HG02642 (cell line): ENCODE results near the gene SPEF1.

ENCODE experiments used
- ATAC-seq: cut with Tn5 transposase; IDR thresholded peaks from one replicate; pipeline ENCODE4 v1.9.1; 2021; ENCODE audit warnings: mild to moderate bottlenecking; ENCODE audit not compliant: unreplicated experiment, poor library complexity

Gene SPEF1

DNA sequence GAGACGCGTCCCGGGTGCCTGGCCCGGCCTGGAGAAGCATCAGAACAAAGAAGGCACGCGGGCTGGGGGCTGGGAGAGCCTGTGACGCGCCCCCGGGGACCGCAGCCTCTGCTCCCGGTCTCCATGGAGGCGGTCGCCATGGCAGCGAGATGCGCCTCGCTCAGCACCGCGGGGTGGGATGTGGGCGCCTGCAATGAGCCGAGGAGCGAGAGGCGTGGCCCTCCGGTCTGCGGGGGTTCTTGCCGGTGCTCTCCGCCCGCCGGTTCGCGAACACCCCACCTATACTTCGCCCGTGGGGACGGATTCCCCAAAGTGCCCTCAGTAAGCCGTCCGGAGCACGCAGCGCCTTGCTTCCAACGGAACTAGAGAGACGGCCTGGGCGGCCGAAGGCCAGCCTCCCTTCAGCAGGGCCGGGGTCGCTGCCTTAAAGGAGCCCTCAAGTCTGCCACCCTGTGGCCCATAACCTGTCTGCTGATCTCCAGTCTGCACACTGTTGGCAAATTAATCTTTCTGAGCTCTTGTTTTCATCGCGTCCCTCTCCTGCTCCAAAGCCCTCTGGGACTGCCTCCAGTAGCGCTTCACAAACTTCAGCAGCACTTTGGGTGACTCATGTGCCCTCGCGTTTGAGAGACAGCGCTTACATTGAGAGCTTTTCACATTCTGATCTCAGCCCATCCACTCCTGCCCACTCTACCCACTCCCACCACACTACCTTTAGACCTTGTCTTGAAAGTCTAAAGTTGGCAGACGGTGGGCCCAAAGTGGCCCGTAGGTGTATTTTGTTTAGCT lies 12.7 kb downstream of the SPEF1 start:
- peak; percentile 35 for ATAC-seq

GRCh38 chr20:3767427-3768341 lies 13.6 kb downstream of the SPEF1 start, which contains the start of gene ADISSP:
Gene ADISSP (minus strand): TSS chr20:3767753. CDS start chr20:3760100, 7,653 bp downstream.
- peak; percentile 93 for ATAC-seq

GRCh38 chr20:3767110-3767426 lies 14.2 kb downstream of the SPEF1 start:
- ATAC-seq: no peak

- ATAC-seq: no peak
These were observed 14.7 kb downstream of the SPEF1 start for GRCh38 chr20:3766422-3767109.

GRCh38 chr20:3765171-3765882 lies 15.9 kb downstream of the SPEF1 start:
- no peak for ATAC-seq

GRCh38 chr20:3764659-3765058 lies 16.6 kb downstream of the SPEF1 start:
- ATAC-seq: no peak

- ATAC-seq: no peak
These were observed 17.3 kb downstream of the SPEF1 start for GRCh38 chr20:3763671-3764601.

GRCh38 chr20:3760655-3761348 lies 20.4 kb downstream of the SPEF1 start:
- no peak for ATAC-seq

DNA sequence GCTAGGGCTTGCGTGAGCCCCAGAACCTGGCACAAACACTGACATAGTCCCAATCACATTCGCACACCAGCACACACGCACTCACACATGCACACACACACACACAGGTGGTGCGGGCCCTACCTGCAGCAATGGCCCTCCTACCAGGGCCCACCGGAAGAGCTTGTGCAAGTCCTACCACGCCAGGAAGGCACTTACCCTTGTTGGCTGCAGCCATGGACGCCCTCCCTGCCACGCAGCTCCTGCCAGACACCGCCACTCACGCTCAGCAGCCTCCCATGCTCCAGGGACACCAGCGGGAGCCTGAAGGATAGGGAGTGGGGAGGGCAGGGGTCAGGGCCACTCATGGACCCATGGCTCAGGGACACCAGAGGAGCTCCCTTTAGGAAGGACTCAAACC lies 21.4 kb downstream of the SPEF1 start:
- ATAC-seq: no peak

GRCh38 chr20:3759316-3759823 lies 21.9 kb downstream of the SPEF1 start:
- ATAC-seq: no peak

DNA sequence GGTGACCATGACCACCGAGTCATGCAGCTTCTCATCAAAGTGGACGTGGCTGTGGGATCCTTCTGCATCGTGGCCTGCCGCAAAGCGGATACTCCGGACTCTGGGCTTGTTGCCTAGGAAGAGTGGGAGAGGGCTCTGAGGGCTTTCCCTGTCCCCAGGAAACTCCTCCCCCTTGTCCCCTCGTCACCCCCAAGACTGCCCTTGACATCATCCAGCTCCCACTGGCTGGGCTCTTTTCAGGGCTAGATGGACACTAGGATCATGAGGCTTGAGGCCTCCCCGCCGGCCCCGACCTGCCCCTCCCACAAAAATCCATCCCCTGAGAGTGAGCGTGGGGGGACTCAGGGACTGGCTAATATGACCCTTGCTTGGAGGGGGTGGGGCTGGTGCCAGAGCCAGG lies 22.7 kb downstream of the SPEF1 start:
- ATAC-seq: no peak

GRCh38 chr20:3757268-3757667 lies 24.0 kb downstream of the SPEF1 start:
- ATAC-seq: no peak

GRCh38 chr20:3755814-3756480 lies 25.3 kb downstream of the SPEF1 start:
- no peak for ATAC-seq

- no peak for ATAC-seq
These were observed 26.0 kb downstream of the SPEF1 start for GRCh38 chr20:3755269-3755668.

GRCh38 chr20:3754276-3754630 lies 27.0 kb downstream of the SPEF1 start:
- no peak for ATAC-seq

DNA sequence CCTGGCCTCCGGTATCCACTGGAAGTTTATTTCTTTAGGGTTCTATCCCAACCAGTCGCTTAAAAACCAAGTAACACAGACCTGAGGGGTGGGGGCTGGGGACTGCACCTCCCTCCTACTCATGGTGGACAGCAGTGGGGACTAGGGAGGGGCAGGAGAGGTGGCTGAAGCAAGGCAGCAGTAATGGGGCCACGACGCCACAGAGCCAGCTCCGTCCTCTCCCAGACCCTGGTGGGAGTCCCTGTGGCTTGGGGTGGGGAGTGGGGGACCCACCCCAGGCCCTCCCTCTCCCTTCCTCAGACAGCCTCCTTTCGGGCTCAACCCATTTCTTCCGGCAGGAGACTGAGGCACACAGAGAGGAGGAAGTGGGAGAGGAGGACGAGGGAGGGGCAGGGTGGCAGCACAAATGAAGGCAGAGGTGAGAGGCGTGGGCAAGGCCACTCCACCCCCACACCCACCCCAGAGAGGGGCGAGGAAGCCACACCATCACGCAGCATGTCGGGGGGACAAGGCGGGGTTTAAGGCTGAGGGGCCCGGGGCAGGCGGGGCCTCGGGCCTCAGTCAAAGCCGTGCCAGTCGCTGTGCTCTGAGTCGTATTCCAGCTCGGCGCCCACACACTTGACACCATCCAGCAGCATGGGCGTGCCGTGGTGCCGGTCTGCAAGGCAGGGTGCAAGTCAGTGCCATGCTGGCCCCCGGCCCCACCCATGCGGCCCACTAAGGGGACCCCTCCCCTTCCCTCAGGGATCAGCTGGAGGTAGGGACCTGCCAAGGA lies 27.6 kb downstream of the SPEF1 start:
- no peak for ATAC-seq

GRCh38 chr20:3753098-3753497 lies 28.1 kb downstream of the SPEF1 start:
- ATAC-seq: no peak
